ENCODE measurements around the gene OPCML.

DNA sequence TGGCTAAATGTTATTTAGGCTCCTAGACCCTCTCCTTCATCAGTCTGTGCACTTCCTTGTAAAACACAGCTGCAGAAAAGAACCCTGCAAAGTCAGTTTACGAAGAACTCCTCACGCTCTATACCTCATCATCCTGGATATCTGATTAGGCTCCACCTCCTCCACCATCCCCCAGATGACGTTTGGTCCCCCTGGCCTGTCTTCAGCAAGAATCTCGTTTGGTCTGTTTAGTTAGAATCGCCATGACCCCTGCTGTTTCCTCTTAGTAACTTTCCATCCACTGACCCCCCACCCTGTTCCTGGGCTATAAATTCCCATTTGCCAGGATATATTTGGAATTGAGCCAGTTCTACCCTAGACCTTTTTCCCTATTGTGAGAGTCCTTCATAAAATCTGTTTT is 214.1 kb downstream of the OPCML start:
- TF ChIP-seq, protein P1, sequence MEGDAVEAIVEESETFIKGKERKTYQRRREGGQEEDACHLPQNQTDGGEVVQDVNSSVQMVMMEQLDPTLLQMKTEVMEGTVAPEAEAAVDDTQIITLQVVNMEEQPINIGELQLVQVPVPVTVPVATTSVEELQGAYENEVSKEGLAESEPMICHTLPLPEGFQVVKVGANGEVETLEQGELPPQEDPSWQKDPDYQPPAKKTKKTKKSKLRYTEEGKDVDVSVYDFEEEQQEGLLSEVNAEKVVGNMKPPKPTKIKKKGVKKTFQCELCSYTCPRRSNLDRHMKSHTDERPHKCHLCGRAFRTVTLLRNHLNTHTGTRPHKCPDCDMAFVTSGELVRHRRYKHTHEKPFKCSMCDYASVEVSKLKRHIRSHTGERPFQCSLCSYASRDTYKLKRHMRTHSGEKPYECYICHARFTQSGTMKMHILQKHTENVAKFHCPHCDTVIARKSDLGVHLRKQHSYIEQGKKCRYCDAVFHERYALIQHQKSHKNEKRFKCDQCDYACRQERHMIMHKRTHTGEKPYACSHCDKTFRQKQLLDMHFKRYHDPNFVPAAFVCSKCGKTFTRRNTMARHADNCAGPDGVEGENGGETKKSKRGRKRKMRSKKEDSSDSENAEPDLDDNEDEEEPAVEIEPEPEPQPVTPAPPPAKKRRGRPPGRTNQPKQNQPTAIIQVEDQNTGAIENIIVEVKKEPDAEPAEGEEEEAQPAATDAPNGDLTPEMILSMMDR (IDR thresholded peaks at IDR 0.05) = no peak
- no peak for TF ChIP-seq POLR2AphosphoS5 (IDR thresholded peaks at IDR 0.05)

Measured in esophagus muscularis mucosa (tissue), 3 donors.